UCSD-AML1 (cell line): Measurements from ENCODE around the gene CC2D1A.
"Not testable (repeated sequence)": the region's sequence is repeated elsewhere in the genome, so short reads cannot be mapped to it uniquely, and the experiment has no call there.

ENCODE experiments used
- DNase-seq: peaks from one replicate; lab custom pipeline; 2025; ENCODE audit not compliant: unreplicated experiment; lab: John Stamatoyannopoulos, UW

The CC2D1A gene

GRCh38 chr19:13959962-13960862 is 54.2 kb downstream of the CC2D1A start:
- peak; percentile 24 for DNase-seq

- no peak for DNase-seq
Measured at GRCh38 chr19:13960863-13961784, 55.1 kb downstream of the CC2D1A start.

GRCh38 chr19:13961826-13962698 is 56.1 kb downstream of the CC2D1A start:
- DNase-seq = no peak

GRCh38 chr19:13962699-13963602 is 57.0 kb downstream of the CC2D1A start:
- no peak for DNase-seq

- DNase-seq = no peak
Measured at GRCh38 chr19:13963603-13964105, 57.7 kb downstream of the CC2D1A start.

GRCh38 chr19:13964776-13965175 is 58.8 kb downstream of the CC2D1A start:
- DNase-seq = no peak

- no peak for DNase-seq
Measured at GRCh38 chr19:13965377-13965896, 59.4 kb downstream of the CC2D1A start.

GRCh38 chr19:13965926-13966683 is 60.1 kb downstream of the CC2D1A start:
- no peak for DNase-seq

GRCh38 chr19:13966684-13967128 is 60.7 kb downstream of the CC2D1A start:
- no peak for DNase-seq

- DNase-seq = not testable (repeated sequence)
Measured at GRCh38 chr19:13967206-13967605, 61.2 kb downstream of the CC2D1A start.

GRCh38 chr19:13968383-13968935 is 62.5 kb downstream of the CC2D1A start:
- no peak for DNase-seq

GRCh38 chr19:13968999-13969398 is 63.0 kb downstream of the CC2D1A start:
- no peak for DNase-seq

GRCh38 chr19:13969897-13970296 is 63.9 kb downstream of the CC2D1A start:
- DNase-seq = no peak

- DNase-seq = not testable (repeated sequence)
Measured at GRCh38 chr19:13971868-13972267, 65.9 kb downstream of the CC2D1A start.

- DNase-seq = no peak
Measured at GRCh38 chr19:13972368-13973155, 66.6 kb downstream of the CC2D1A start.

GRCh38 chr19:13973479-13973878 is 67.5 kb downstream of the CC2D1A start:
- DNase-seq = not testable (repeated sequence)

GRCh38 chr19:13974073-13974472 is 68.1 kb downstream of the CC2D1A start:
- DNase-seq = no peak
